ENCODE measurements around the gene FLNB.
A peak's percentile ranks its signal among the peaks of the same experiment; 100 is the strongest.

FLNB gene

DNA sequence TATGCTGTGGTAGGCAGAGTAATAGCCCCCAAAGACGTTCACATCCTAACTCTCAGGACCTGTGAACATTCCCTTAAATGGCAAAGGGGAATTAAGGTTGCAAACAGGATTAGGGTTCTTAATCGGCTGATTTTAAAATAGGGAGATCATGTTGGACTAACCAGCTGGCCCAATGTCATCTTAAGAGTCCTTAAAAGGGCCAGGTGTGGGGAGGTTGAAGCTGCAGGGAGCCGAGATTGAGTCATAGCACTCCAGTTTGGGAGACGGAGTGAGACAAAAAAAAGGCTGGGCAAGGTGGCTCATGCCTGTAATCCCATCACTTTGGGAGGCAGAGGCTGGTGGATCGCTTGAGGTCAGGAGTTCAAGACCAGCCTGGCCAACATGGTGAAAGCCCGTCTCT, 1.6 kb upstream of the FLNB start:
- peak overlapping the region; percentile 84 for H3K27ac ChIP-seq
- POLR2A ChIA-PET (ENCODE audit: low non-redundant PET) = no interaction called here
- CTCF ChIA-PET = no interaction called here
- DNase-seq (ENCODE audit: low spot score) = no peak
- TF ChIP-seq, protein P1, sequence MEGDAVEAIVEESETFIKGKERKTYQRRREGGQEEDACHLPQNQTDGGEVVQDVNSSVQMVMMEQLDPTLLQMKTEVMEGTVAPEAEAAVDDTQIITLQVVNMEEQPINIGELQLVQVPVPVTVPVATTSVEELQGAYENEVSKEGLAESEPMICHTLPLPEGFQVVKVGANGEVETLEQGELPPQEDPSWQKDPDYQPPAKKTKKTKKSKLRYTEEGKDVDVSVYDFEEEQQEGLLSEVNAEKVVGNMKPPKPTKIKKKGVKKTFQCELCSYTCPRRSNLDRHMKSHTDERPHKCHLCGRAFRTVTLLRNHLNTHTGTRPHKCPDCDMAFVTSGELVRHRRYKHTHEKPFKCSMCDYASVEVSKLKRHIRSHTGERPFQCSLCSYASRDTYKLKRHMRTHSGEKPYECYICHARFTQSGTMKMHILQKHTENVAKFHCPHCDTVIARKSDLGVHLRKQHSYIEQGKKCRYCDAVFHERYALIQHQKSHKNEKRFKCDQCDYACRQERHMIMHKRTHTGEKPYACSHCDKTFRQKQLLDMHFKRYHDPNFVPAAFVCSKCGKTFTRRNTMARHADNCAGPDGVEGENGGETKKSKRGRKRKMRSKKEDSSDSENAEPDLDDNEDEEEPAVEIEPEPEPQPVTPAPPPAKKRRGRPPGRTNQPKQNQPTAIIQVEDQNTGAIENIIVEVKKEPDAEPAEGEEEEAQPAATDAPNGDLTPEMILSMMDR (conservative IDR thresholded peaks at IDR 0.05; ENCODE audit: low read depth) = no peak

DNA sequence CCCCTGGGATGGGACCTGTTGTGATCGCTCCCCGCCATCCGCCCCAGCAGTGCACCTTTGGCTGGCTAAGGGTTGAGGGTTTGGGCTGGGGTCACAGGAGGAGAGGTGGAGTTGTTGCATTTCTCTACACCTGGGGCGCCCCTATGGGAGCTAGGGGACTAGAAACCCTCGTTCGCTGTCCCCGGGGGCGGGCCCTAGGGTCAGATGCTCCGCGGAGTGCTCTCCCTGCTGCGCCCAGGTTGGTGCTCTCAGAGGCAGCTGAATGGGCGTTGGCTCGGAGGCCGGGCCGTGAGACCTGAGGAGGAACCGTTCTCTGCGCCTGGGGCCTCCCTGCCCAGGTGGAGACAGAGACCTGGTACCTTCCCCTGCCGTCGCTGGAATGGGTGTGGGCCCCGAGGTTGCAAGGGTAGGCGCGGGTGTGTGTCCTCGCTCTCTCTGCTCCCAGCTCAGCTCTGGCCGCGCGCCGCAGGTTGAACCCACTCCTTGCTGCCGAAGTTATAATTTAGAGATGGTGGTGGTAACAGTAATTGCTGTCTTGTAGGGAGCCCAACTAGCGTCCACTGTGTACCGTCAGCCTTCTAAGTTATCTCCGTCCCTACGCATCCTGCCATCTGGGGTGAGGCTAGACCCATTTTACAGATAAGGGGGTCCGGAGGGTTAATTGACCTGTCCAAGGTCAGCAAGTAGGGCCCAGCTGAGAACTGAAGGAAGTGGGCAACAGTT, 965 bp downstream of the FLNB start:
- peak overlapping the region; percentile 84 for H3K27ac ChIP-seq
- CTCF ChIA-PET = interaction anchor here (0.6 to 1.5 kb wide), 6 partner anchors 12 to 426 kb away, joined by 3 to 5 read pairs (median 3); no protein-coding TSS in a partner anchor

DNA sequence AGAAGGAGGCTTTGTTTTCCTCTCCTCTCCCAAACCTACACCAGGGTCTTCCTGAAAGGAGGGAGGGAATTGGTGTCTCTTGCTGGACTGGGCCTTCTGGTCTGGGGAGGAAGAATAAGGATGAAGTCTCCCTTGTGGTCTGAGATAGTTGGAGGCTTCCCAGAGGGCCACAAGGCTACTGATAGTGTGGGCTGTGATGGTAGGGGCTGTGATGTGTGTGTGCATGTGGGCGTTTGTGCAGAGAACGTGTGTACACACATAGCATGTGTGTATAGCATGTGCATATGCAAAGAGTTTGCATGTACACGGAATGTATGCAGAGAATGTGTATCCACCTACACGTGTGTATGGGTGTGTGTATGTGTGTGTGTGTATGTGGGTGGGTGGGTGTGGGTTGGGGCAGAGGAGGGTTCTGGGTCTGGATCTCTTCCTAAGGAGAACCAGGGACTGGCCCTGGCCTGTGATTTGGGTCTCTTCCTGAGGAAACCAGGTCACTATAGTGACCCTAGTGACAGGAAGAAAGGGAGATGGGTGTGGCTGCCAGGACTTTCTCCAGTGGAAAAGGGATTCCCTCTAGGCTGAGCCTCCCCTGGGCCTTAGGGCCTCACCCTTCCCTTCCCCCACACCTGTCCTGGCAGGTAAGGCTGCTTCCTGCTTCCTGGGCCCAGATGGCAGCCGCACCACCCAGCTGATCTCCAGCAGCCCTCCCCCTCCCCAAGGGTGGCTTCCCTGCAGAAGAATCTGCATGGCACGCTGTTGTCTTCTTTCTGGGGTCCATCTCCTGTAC, 1.7 kb downstream of the FLNB start:
- CTCF ChIA-PET = no interaction called here
- peak; percentile 69 for DNase-seq (ENCODE audit: low spot score)
- H3K27ac ChIP-seq = peak overlapping the region; percentile 84
- POLR2A ChIA-PET (ENCODE audit: low non-redundant PET) = no interaction called here
- TF ChIP-seq, protein P1 (conservative IDR thresholded peaks at IDR 0.05; ENCODE audit: low read depth) = no peak

More for the DNA sequence above, 965 bp downstream of the FLNB start:
- TF ChIP-seq, protein P1 (conservative IDR thresholded peaks at IDR 0.05; ENCODE audit: low read depth) = no peak
- no peak for DNase-seq (ENCODE audit: low spot score)
- POLR2A ChIA-PET (ENCODE audit: low non-redundant PET) = no interaction called here

DNA sequence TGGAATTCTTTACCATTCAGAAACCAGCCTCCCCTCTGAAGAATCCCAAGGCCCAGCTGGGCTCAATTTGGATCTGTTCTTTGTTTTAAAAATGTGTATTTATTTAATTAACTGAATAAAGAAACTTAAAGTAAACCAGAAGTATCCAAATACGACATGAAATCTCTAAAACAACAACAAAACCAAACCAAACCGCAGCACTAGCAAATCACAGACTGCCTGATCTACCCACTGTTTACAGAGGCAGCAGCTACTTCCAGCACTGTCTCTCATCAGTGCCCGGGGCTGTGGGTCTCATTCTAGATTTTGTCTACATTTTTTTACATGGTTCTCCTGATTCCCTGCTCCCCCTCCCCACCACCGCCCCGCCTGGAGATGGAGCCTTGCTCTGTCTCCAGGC, 2.3 kb downstream of the FLNB start:
- TF ChIP-seq, protein P1 (conservative IDR thresholded peaks at IDR 0.05; ENCODE audit: low read depth) = no peak
- peak overlapping the region; percentile 84 for H3K27ac ChIP-seq
- no peak for DNase-seq (ENCODE audit: low spot score)
- POLR2A ChIA-PET (ENCODE audit: low non-redundant PET) = no interaction called here
- CTCF ChIA-PET = no interaction called here

DNA sequence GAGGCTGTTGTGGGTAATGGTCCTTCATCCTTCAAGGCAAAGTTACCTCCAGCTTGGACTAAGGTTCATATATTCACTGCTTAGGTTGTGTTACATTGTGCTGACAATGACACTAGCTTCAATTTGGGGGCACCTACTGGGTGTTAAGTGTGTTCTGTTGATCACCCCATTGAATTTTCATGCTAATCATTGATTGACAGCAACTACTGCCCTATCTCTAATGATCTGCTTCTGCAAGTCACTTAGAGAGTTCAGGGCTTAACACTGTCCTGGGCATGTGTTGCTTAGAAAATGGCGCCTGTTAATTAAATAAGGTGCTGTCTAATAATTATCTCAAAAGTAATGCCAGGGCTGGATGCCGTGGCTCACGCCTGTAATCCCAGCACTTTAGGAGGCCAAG, 3.4 kb downstream of the FLNB start:
- POLR2A ChIA-PET (ENCODE audit: low non-redundant PET) = no interaction called here
- H3K27ac ChIP-seq = peak overlapping the region; percentile 84
- CTCF ChIA-PET = no interaction called here
- no peak for DNase-seq (ENCODE audit: low spot score)
- TF ChIP-seq, protein P1 (conservative IDR thresholded peaks at IDR 0.05; ENCODE audit: low read depth) = no peak

DNA sequence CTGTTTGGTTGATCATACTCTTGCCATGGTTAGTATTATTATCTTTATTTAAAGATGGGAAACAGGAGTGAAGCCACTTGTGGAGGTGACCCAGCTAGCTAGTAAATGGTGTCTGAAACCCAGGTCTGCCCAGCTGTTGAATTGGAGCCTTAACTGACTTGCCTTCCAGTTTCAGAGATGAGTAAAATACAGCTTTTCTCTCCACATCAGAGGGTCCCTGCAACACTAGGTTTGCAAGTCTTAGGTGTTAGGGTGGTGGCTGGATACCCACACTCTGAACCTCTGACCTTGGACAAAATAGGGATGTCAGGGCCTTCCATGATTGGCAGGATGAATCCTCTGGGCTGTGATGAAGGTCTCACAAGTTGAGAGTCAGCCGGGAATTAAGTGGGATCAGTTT, 4.1 kb downstream of the FLNB start:
- no peak for DNase-seq (ENCODE audit: low spot score)
- POLR2A ChIA-PET (ENCODE audit: low non-redundant PET) = no interaction called here
- TF ChIP-seq, protein P1 (conservative IDR thresholded peaks at IDR 0.05; ENCODE audit: low read depth) = no peak
- CTCF ChIA-PET = no interaction called here
- peak overlapping the region; percentile 84 for H3K27ac ChIP-seq
